PFSK-1 (cell line): ENCODE measurements around the gene TLN1.

Experiments
- POLR2AphosphoS5 ChIP-seq: IDR thresholded peaks from 2 replicates; pipeline ENCODE4 v1.6.1; 2012; ENCODE audit warnings: low read depth, mild to moderate bottlenecking, control low read depth, low read length, moderate library complexity
- REST ChIP-seq, 2 experiments: IDR thresholded peaks; 2 replicates each; pipeline versions ENCODE4 v1.6.1 to v1.8.0; 2011 to 2012; ENCODE audit warnings: low read depth in 2 of 2, low read length in 2 of 2, control low read depth in 1 of 2, inconsistent platforms in 1 of 2, mild to moderate bottlenecking in 1 of 2, moderate library complexity in 1 of 2; ENCODE audit not compliant: insufficient read depth in 1 of 2
- SIN3A ChIP-seq: IDR thresholded peaks from 2 replicates; pipeline ENCODE4 v1.6.1; 2012; ENCODE audit warnings: mild to moderate bottlenecking, low read length, moderate library complexity, borderline replicate concordance; ENCODE audit not compliant: insufficient read depth
- TAF1 ChIP-seq: IDR thresholded peaks from 2 replicates; pipeline ENCODE4 v1.6.1; 2012; ENCODE audit warnings: low read length, control low read depth, borderline replicate concordance; ENCODE audit not compliant: insufficient read depth

DNA sequence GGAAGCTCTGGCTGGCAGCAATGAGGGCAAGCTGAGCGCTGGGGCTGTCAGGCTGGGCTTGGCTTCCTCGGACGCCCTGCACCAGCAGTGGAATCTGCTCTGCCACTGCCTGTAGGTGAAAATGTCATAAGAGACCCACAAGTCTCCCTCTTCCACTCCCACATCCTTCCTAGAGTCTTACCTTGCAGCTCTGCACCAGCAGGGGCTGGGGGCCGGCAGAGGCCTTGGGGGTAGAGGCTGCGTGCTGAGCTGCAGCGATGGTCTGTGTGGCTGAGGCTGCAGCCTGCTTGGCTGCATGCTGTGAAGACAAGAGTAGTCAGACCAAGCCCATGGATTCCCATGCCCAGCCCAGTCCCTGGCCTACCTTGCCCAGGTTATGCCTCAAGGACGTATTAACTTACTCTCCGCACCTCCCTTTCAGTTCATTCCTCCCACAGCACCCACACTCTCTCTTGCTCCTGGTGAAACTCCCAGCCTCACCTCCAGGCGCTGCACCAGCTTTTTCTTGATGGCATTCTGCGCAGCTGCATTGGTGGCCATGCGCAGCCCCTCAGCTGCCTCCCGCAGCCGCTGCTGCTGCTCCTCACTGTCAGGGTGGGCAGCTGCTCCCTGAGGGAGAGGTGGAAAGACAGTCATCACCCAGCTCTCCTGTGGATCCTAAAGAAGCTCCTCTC, 17.3 kb downstream of the TLN1 start:
- TF ChIP-seq REST (IDR thresholded peaks at IDR 0.05; ENCODE audit: insufficient read depth in 1 of 2, low read depth in 2 of 2, low read length in 2 of 2): no peak
- TF ChIP-seq POLR2AphosphoS5: no peak
- TF ChIP-seq TAF1: no peak
- no peak for TF ChIP-seq SIN3A
